ENCODE data around the gene SMAD2.
"Not testable (repeated sequence)": the region's sequence is repeated elsewhere in the genome, so short reads cannot be mapped to it uniquely, and the experiment has no call there.

Gene SMAD2

GRCh38 chr18:47767699-47768098, 162.8 kb downstream of the SMAD2 start:
- Histone ChIP-seq H3K36me3 (ENCODE audit: insufficient read depth, low read length) (no peaks in the 10 kb centered on the region), H3K9ac (ENCODE audit: insufficient read length) (no peak overlapping the region), H3K9me3 (ENCODE audit: low read depth, low read length) (no peaks in the 10 kb centered on the region), H3K27ac (peak overlapping the region; percentile 73), H3K4me3 (no peak overlapping the region)
- no peak for DNase-seq (ENCODE audit: low read depth, low spot score)
- 0 out of 2 replicates have a peak, but pooled peaks have one; percentile 23 for TF ChIP-seq POLR2AphosphoS5 (IDR thresholded peaks at IDR 0.05; ENCODE audit: borderline replicate concordance, low read depth, low read length)
- TF ChIP-seq FOXP2 (optimal IDR thresholded peaks at IDR 0.05; ENCODE audit: control extremely low read depth, extremely low read length, insufficient read depth): no peak

- H3K27ac ChIP-seq: peak overlapping the region; percentile 73
- DNase-seq (ENCODE audit: low read depth, low spot score); H3K9ac ChIP-seq (ENCODE audit: insufficient read length): not testable (repeated sequence)
These were observed 163.3 kb downstream of the SMAD2 start for GRCh38 chr18:47767198-47767597.

More at GRCh38 chr18:47767198-47767597, 163.3 kb downstream of the SMAD2 start:
- H3K9me3 ChIP-seq (ENCODE audit: low read depth, low read length); H3K36me3 ChIP-seq (ENCODE audit: insufficient read depth, low read length); H3K4me3 ChIP-seq: not testable (repeated sequence)

Data from SK-N-MC (cell line).